Prostate gland (tissue), 2 donors: ENCODE results near the gene MN1. TPM values are rescaled to one million over a fixed set of nuclear protein-coding genes. Genes with fewer than 3 reads are reported as not detected.

Experiments
- DNase-seq: peaks from one replicate; pipeline ENCODE4 v3.0.0-alpha.2; 2019; ENCODE audit warnings: low spot score
- H3K27ac ChIP-seq, 2 donors: fragments of 200-600 bp; sonication (generic); 2 replicates each; pipeline ENCODE4 v1.5.1; 2017 to 2019
- H3K27me3 ChIP-seq: fragments of 200-600 bp; sonication (generic); replicated peaks from 2 replicates; pipeline ENCODE4 v1.5.1; 2019; ENCODE audit not compliant: insufficient read depth
- H3K36me3 ChIP-seq, 2 donors: fragments of 200-600 bp; sonication (generic); 1 replicate in 1 of 2; 2 replicates in 1 of 2; pipeline versions ENCODE4 v1.5.1 to v1.8.1; 2017 to 2019
- H3K4me1 ChIP-seq: fragments of 200-600 bp; sonication (generic); replicated peaks from 2 replicates; pipeline ENCODE4 v1.5.1; 2019
- H3K4me3 ChIP-seq, 2 donors: fragments of 200-600 bp; sonication (generic); 2 replicates each; pipeline ENCODE4 v1.5.1; 2017 to 2019
- H3K9me3 ChIP-seq: fragments of 200-600 bp; sonication (generic); 2 replicates; pipeline ENCODE4 v1.5.1; 2017
- POLR2A ChIP-seq: fragments of 450-650 bp; IDR thresholded peaks from one replicate; pipeline ENCODE4 v1.6.1; 2016; ENCODE audit warnings: antibody characterized with exemption, mild to moderate bottlenecking
- POLR2AphosphoS5 ChIP-seq: sonication (generic); formaldehyde crosslinking; IDR thresholded peaks from one replicate; pipeline ENCODE4 v1.6.1; 2017; ENCODE audit warnings: antibody characterized with exemption
- WGBS: methylation state at CpG from one replicate; pipeline ENCODE4 v1.1.5; 2018; 5-methylcytosine and 5-hydroxymethylcytosine counted together
- intact Hi-C: fragments of 100-400 bp; cut with DNase I; formaldehyde crosslinking; loops from one replicate; pipeline ENCODE4 v1.14.2; 2022
- total RNA-seq, 2 donors: library from RNA; depleted of rRNA; stranded (reverse); fragments of >200 nt; gene quantifications; one replicate each; pipeline ENCODE4 v1.1.0, GENCODE V29; 2016
- TF ChIP-seq, protein P1 (sequence below), 4 experiments: fragments of 200-600 bp in 2 of 4; fragments of 450-650 bp in 2 of 4; sonication (generic) in 2 of 4; IDR thresholded peaks; 1 replicate in 3 of 4; 2 replicates in 1 of 4; pipeline ENCODE4 v1.5.1; 2016 to 2019; ENCODE audit warnings: antibody characterized with exemption in 4 of 4, mild to moderate bottlenecking in 2 of 4, moderate library complexity in 2 of 4

The MN1 gene
- total RNA-seq, 2 donors from 2014 or later: 5.5 to 5.8 TPM

GRCh38 chr22:27845644-27846043, 44.1 kb upstream of the MN1 start:
- Histone ChIP-seq H3K4me3 (no peak overlapping the region), H3K36me3 (no peaks in the 10 kb centered on the region), H3K9me3 (no peaks in the 10 kb centered on the region), H3K4me1 (peaks cover 7% of the 10 kb centered on the region), H3K27me3 (no peaks in the 10 kb centered on the region), H3K27ac (no peak overlapping the region)
- intact Hi-C loops: no loop called here
- no peak for DNase-seq
- TF ChIP-seq POLR2AphosphoS5 (no peak), POLR2A (no peak)
- TF ChIP-seq, protein P1, sequence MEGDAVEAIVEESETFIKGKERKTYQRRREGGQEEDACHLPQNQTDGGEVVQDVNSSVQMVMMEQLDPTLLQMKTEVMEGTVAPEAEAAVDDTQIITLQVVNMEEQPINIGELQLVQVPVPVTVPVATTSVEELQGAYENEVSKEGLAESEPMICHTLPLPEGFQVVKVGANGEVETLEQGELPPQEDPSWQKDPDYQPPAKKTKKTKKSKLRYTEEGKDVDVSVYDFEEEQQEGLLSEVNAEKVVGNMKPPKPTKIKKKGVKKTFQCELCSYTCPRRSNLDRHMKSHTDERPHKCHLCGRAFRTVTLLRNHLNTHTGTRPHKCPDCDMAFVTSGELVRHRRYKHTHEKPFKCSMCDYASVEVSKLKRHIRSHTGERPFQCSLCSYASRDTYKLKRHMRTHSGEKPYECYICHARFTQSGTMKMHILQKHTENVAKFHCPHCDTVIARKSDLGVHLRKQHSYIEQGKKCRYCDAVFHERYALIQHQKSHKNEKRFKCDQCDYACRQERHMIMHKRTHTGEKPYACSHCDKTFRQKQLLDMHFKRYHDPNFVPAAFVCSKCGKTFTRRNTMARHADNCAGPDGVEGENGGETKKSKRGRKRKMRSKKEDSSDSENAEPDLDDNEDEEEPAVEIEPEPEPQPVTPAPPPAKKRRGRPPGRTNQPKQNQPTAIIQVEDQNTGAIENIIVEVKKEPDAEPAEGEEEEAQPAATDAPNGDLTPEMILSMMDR (IDR thresholded peaks at IDR 0.05): no peak
- WGBS: 85% methylated on average over 7 of the region's 7 CpGs

GRCh38 chr22:27844656-27845591, 43.4 kb upstream of the MN1 start:
- Histone ChIP-seq H3K4me1 (peaks cover 6% of the 10 kb centered on the region), H3K36me3 (no peaks in the 10 kb centered on the region), H3K27ac (no peak overlapping the region), H3K4me3 (no peak overlapping the region), H3K27me3 (no peaks in the 10 kb centered on the region), H3K9me3 (no peaks in the 10 kb centered on the region)
- WGBS: 71% methylated on average over 20 of the region's 20 CpGs
- no peak for TF ChIP-seq POLR2AphosphoS5
- TF ChIP-seq, protein P1 (IDR thresholded peaks at IDR 0.05): no peak
- no peak for TF ChIP-seq POLR2A
- intact Hi-C loops: no loop called here
- no peak for DNase-seq

GRCh38 chr22:27844256-27844655, 42.7 kb upstream of the MN1 start:
- no peaks in the 10 kb centered on the region for H3K27me3 ChIP-seq
- TF ChIP-seq POLR2A (no peak), POLR2AphosphoS5 (no peak)
- TF ChIP-seq, protein P1 (IDR thresholded peaks at IDR 0.05): no peak
- no peaks in the 10 kb centered on the region for H3K36me3 ChIP-seq
- H3K4me1 ChIP-seq: no peaks in the 10 kb centered on the region
- whole genome bisulfite sequencing: 93% methylated on average over 6 of the region's 6 CpGs
- H3K4me3 ChIP-seq: no peak overlapping the region
- no peak overlapping the region for H3K27ac ChIP-seq
- no peak for DNase-seq
- no peaks in the 10 kb centered on the region for H3K9me3 ChIP-seq
- intact Hi-C loops: no loop called here

GRCh38 chr22:27843441-27843840, 41.9 kb upstream of the MN1 start:
- intact Hi-C loops: no loop called here
- WGBS: 78% methylated on average over 7 of the region's 7 CpGs
- no peaks in the 10 kb centered on the region for H3K4me1 ChIP-seq
- no peak overlapping the region for H3K27ac ChIP-seq
- DNase-seq: no peak
- no peaks in the 10 kb centered on the region for H3K27me3 ChIP-seq
- no peak overlapping the region for H3K4me3 ChIP-seq
- H3K9me3 ChIP-seq: no peaks in the 10 kb centered on the region
- H3K36me3 ChIP-seq: no peaks in the 10 kb centered on the region
- TF ChIP-seq, protein P1 (IDR thresholded peaks at IDR 0.05): no peak
- TF ChIP-seq POLR2AphosphoS5 (no peak), POLR2A (no peak)
